HG03175 (cell line): ENCODE measurements around the gene PAK1.

Experiments
- ATAC-seq: cut with Tn5 transposase; IDR thresholded peaks from one replicate; pipeline ENCODE4 v1.9.1; 2021; ENCODE audit warnings: mild to moderate bottlenecking, moderate library complexity; ENCODE audit not compliant: unreplicated experiment

Gene PAK1

GRCh38 chr11:77475206-77475605, 1.3 kb upstream of the PAK1 start:
- no peak for ATAC-seq

- no peak for ATAC-seq
These were observed 778 bp upstream of the PAK1 start for GRCh38 chr11:77474684-77475060.

GRCh38 chr11:77472991-77473800, 698 bp downstream of the PAK1 start:
- ATAC-seq = peak; percentile 39

GRCh38 chr11:77471558-77472193, 2.2 kb downstream of the PAK1 start:
- ATAC-seq = no peak

- ATAC-seq = no peak
These were observed 2.9 kb downstream of the PAK1 start for GRCh38 chr11:77470971-77471370.

- peak; percentile 31 for ATAC-seq
These were observed 3.4 kb downstream of the PAK1 start for GRCh38 chr11:77470504-77470903.

- ATAC-seq = no peak
These were observed 5.4 kb downstream of the PAK1 start for GRCh38 chr11:77468527-77468926.

- no peak for ATAC-seq
These were observed 5.9 kb downstream of the PAK1 start for GRCh38 chr11:77467993-77468392.

GRCh38 chr11:77467233-77467632, 6.7 kb downstream of the PAK1 start:
- ATAC-seq = no peak

GRCh38 chr11:77457340-77457739, 16.6 kb downstream of the PAK1 start:
- peak; percentile 52 for ATAC-seq

GRCh38 chr11:77455740-77456139, 18.2 kb downstream of the PAK1 start:
- no peak for ATAC-seq

- ATAC-seq = no peak
These were observed 18.8 kb downstream of the PAK1 start for GRCh38 chr11:77454867-77455655.

- ATAC-seq = no peak
These were observed 23.7 kb downstream of the PAK1 start for GRCh38 chr11:77450227-77450626.

GRCh38 chr11:77449784-77450183, 24.1 kb downstream of the PAK1 start:
- no peak for ATAC-seq

GRCh38 chr11:77449060-77449521, 24.8 kb downstream of the PAK1 start:
- ATAC-seq = peak; percentile 40

- no peak for ATAC-seq
These were observed 25.6 kb downstream of the PAK1 start for GRCh38 chr11:77448269-77448668.

- no peak for ATAC-seq
These were observed 26.8 kb downstream of the PAK1 start for GRCh38 chr11:77446911-77447629.

GRCh38 chr11:77444261-77444660, 29.6 kb downstream of the PAK1 start:
- no peak for ATAC-seq

- ATAC-seq = peak; percentile 55
These were observed 31.4 kb downstream of the PAK1 start for GRCh38 chr11:77442394-77443053.

- no peak for ATAC-seq
These were observed 32.5 kb downstream of the PAK1 start for GRCh38 chr11:77441426-77441825.
